Measurements from ENCODE around the gene RPTOR. TPM values are rescaled to one million over a fixed set of nuclear protein-coding genes. Genes with fewer than 3 reads are reported as not detected.
A peak's percentile ranks its signal among the peaks of the same experiment; 100 is the strongest.

Gene RPTOR
- polyA plus RNA-seq, 2 donors: 7.1 to 10.5 TPM

- Histone ChIP-seq H3K9me3 (ENCODE audit: control insufficient read depth in 2 of 2, insufficient read depth in 1 of 2, low read depth in 1 of 2, low read length in 1 of 2) (peaks cover 0 to 4% of the 10 kb centered on the region in 2 donors), H3K27me3 (ENCODE audit: control insufficient read depth in 1 of 2, insufficient read depth in 2 of 2, low read length in 2 of 2) (no peaks in the 10 kb centered on the region), H3K4me3 (ENCODE audit: low read depth in 1 of 2, low read length in 2 of 2) (no peak overlapping the region), H3K36me3 (ENCODE audit: control insufficient read depth in 2 of 2, insufficient read depth in 2 of 2, low read length in 1 of 2) (peaks cover 4 to 14% of the 10 kb centered on the region in 2 donors), H3K27ac (ENCODE audit: low read depth in 2 of 2, low read length in 1 of 2) (peak overlapping the region; percentile 54 to 89), H3K4me1 (ENCODE audit: control insufficient read depth in 2 of 2, insufficient read depth in 2 of 2, low read length in 1 of 2) (peaks cover 6 to 26% of the 10 kb centered on the region in 2 donors)
- 30 to 48% methylated on average over 23 of the region's 23 CpGs for WGBS, 2 donors
Measured at GRCh38 chr17:80891397-80892018, 346.9 kb downstream of the RPTOR start.

GRCh38 chr17:80892019-80892855 is 347.6 kb downstream of the RPTOR start:
- Histone ChIP-seq H3K27me3 (ENCODE audit: control insufficient read depth in 1 of 2, insufficient read depth in 2 of 2, low read length in 2 of 2) (no peaks in the 10 kb centered on the region), H3K4me3 (ENCODE audit: low read depth in 1 of 2, low read length in 2 of 2) (no peak overlapping the region), H3K9me3 (ENCODE audit: control insufficient read depth in 2 of 2, insufficient read depth in 1 of 2, low read depth in 1 of 2, low read length in 1 of 2) (peaks cover 0 to 4% of the 10 kb centered on the region in 2 donors), H3K36me3 (ENCODE audit: control insufficient read depth in 2 of 2, insufficient read depth in 2 of 2, low read length in 1 of 2) (peaks cover 4 to 10% of the 10 kb centered on the region in 2 donors), H3K27ac (ENCODE audit: low read depth in 2 of 2, low read length in 1 of 2) (peak overlapping the region; percentile 54 to 89), H3K4me1 (ENCODE audit: control insufficient read depth in 2 of 2, insufficient read depth in 2 of 2, low read length in 1 of 2) (peaks cover 6 to 26% of the 10 kb centered on the region in 2 donors)
- WGBS, 2 donors: 24 to 55% methylated on average over 35 of the region's 35 CpGs

GRCh38 chr17:80892900-80893603 is 348.4 kb downstream of the RPTOR start:
- H3K4me3 ChIP-seq (ENCODE audit: low read depth in 1 of 2, low read length in 2 of 2): no peak overlapping the region
- no peaks in the 10 kb centered on the region for H3K27me3 ChIP-seq (ENCODE audit: control insufficient read depth in 1 of 2, insufficient read depth in 2 of 2, low read length in 2 of 2)
- peaks cover 0 to 4% of the 10 kb centered on the region in 2 donors for H3K9me3 ChIP-seq (ENCODE audit: control insufficient read depth in 2 of 2, insufficient read depth in 1 of 2, low read depth in 1 of 2, low read length in 1 of 2)
- peak overlapping the region in 1 of 2 donors; percentile 78 for H3K27ac ChIP-seq (ENCODE audit: low read depth in 2 of 2, low read length in 1 of 2)
- WGBS, 2 donors: 59 to 76% methylated on average over 31 of the region's 31 CpGs
- peaks cover 6 to 26% of the 10 kb centered on the region in 2 donors for H3K4me1 ChIP-seq (ENCODE audit: control insufficient read depth in 2 of 2, insufficient read depth in 2 of 2, low read length in 1 of 2)
- peaks cover 4 to 10% of the 10 kb centered on the region in 2 donors for H3K36me3 ChIP-seq (ENCODE audit: control insufficient read depth in 2 of 2, insufficient read depth in 2 of 2, low read length in 1 of 2)

- no peak overlapping the region for H3K27ac ChIP-seq (ENCODE audit: low read depth in 2 of 2, low read length in 1 of 2)
- H3K36me3 ChIP-seq (ENCODE audit: control insufficient read depth in 2 of 2, insufficient read depth in 2 of 2, low read length in 1 of 2): peaks cover 4 to 7% of the 10 kb centered on the region in 2 donors
- H3K27me3 ChIP-seq (ENCODE audit: control insufficient read depth in 1 of 2, insufficient read depth in 2 of 2, low read length in 2 of 2): no peaks in the 10 kb centered on the region
- no peak overlapping the region for H3K4me3 ChIP-seq (ENCODE audit: low read depth in 1 of 2, low read length in 2 of 2)
- peaks cover 6 to 28% of the 10 kb centered on the region in 2 donors for H3K4me1 ChIP-seq (ENCODE audit: control insufficient read depth in 2 of 2, insufficient read depth in 2 of 2, low read length in 1 of 2)
- peaks cover 0 to 4% of the 10 kb centered on the region in 2 donors for H3K9me3 ChIP-seq (ENCODE audit: control insufficient read depth in 2 of 2, insufficient read depth in 1 of 2, low read depth in 1 of 2, low read length in 1 of 2)
- WGBS, 2 donors: 92 to 95% methylated on average over 30 to 34 of the region's 34 CpGs
Measured at GRCh38 chr17:80893604-80894438, 349.2 kb downstream of the RPTOR start.

GRCh38 chr17:80894439-80894721 is 349.7 kb downstream of the RPTOR start:
- WGBS, 2 donors: 87 to 90% methylated on average over 4 of the region's 4 CpGs
- Histone ChIP-seq H3K4me1 (ENCODE audit: control insufficient read depth in 2 of 2, insufficient read depth in 2 of 2, low read length in 1 of 2) (peaks cover 6 to 30% of the 10 kb centered on the region in 2 donors), H3K36me3 (ENCODE audit: control insufficient read depth in 2 of 2, insufficient read depth in 2 of 2, low read length in 1 of 2) (peaks cover 4 to 5% of the 10 kb centered on the region in 2 donors)

GRCh38 chr17:80894726-80895125 is 350.1 kb downstream of the RPTOR start:
- Histone ChIP-seq H3K27me3 (ENCODE audit: control insufficient read depth in 1 of 2, insufficient read depth in 2 of 2, low read length in 2 of 2) (no peaks in the 10 kb centered on the region), H3K9me3 (ENCODE audit: control insufficient read depth in 2 of 2, insufficient read depth in 1 of 2, low read depth in 1 of 2, low read length in 1 of 2) (peaks cover 0 to 4% of the 10 kb centered on the region in 2 donors), H3K4me1 (ENCODE audit: control insufficient read depth in 2 of 2, insufficient read depth in 2 of 2, low read length in 1 of 2) (peaks cover 6 to 30% of the 10 kb centered on the region in 2 donors), H3K4me3 (ENCODE audit: low read depth in 1 of 2, low read length in 2 of 2) (no peak overlapping the region), H3K27ac (ENCODE audit: low read depth in 2 of 2, low read length in 1 of 2) (no peak overlapping the region), H3K36me3 (ENCODE audit: control insufficient read depth in 2 of 2, insufficient read depth in 2 of 2, low read length in 1 of 2) (peaks cover 4 to 5% of the 10 kb centered on the region in 2 donors)
- 96 to 97% methylated on average over 16 of the region's 16 CpGs for WGBS, 2 donors

More at GRCh38 chr17:80894439-80894721, 349.7 kb downstream of the RPTOR start:
- H3K27me3 ChIP-seq (ENCODE audit: control insufficient read depth in 1 of 2, insufficient read depth in 2 of 2, low read length in 2 of 2): no peaks in the 10 kb centered on the region
- H3K27ac ChIP-seq (ENCODE audit: low read depth in 2 of 2, low read length in 1 of 2): no peak overlapping the region
- peaks cover 0 to 4% of the 10 kb centered on the region in 2 donors for H3K9me3 ChIP-seq (ENCODE audit: control insufficient read depth in 2 of 2, insufficient read depth in 1 of 2, low read depth in 1 of 2, low read length in 1 of 2)
- no peak overlapping the region for H3K4me3 ChIP-seq (ENCODE audit: low read depth in 1 of 2, low read length in 2 of 2)

GRCh38 chr17:80895366-80895765 is 350.7 kb downstream of the RPTOR start:
- no peaks in the 10 kb centered on the region for H3K27me3 ChIP-seq (ENCODE audit: control insufficient read depth in 1 of 2, insufficient read depth in 2 of 2, low read length in 2 of 2)
- peaks cover 0 to 4% of the 10 kb centered on the region in 2 donors for H3K9me3 ChIP-seq (ENCODE audit: control insufficient read depth in 2 of 2, insufficient read depth in 1 of 2, low read depth in 1 of 2, low read length in 1 of 2)
- H3K4me1 ChIP-seq (ENCODE audit: control insufficient read depth in 2 of 2, insufficient read depth in 2 of 2, low read length in 1 of 2): peaks cover 6 to 29% of the 10 kb centered on the region in 2 donors
- no peak overlapping the region for H3K27ac ChIP-seq (ENCODE audit: low read depth in 2 of 2, low read length in 1 of 2)
- peaks cover 4 to 5% of the 10 kb centered on the region in 2 donors for H3K36me3 ChIP-seq (ENCODE audit: control insufficient read depth in 2 of 2, insufficient read depth in 2 of 2, low read length in 1 of 2)
- WGBS, 2 donors: 80 to 81% methylated on average over 21 of the region's 21 CpGs
- no peak overlapping the region for H3K4me3 ChIP-seq (ENCODE audit: low read depth in 1 of 2, low read length in 2 of 2)

GRCh38 chr17:80898716-80899115 is 354.1 kb downstream of the RPTOR start:
- no peak overlapping the region for H3K27ac ChIP-seq (ENCODE audit: low read depth in 2 of 2, low read length in 1 of 2)
- H3K9me3 ChIP-seq (ENCODE audit: control insufficient read depth in 2 of 2, insufficient read depth in 1 of 2, low read depth in 1 of 2, low read length in 1 of 2): no peaks in the 10 kb centered on the region
- H3K27me3 ChIP-seq (ENCODE audit: control insufficient read depth in 1 of 2, insufficient read depth in 2 of 2, low read length in 2 of 2): no peaks in the 10 kb centered on the region
- WGBS, 2 donors: 75 to 88% methylated on average over 12 to 13 of the region's 13 CpGs
- peaks cover 4 to 6% of the 10 kb centered on the region in 2 donors for H3K36me3 ChIP-seq (ENCODE audit: control insufficient read depth in 2 of 2, insufficient read depth in 2 of 2, low read length in 1 of 2)
- no peak overlapping the region for H3K4me3 ChIP-seq (ENCODE audit: low read depth in 1 of 2, low read length in 2 of 2)
- H3K4me1 ChIP-seq (ENCODE audit: control insufficient read depth in 2 of 2, insufficient read depth in 2 of 2, low read length in 1 of 2): peaks cover 0 to 14% of the 10 kb centered on the region in 2 donors
